Type B pancreatic cell (in vitro differentiated cells): ENCODE results near the gene PTPRA. TPM values are rescaled to one million over a fixed set of nuclear protein-coding genes. Genes with fewer than 3 reads are reported as not detected.

Source experiments
- DNase-seq: peaks from one replicate; pipeline ENCODE4 v3.0.0; 2021; ENCODE audit warnings: mixed read lengths; ENCODE audit not compliant: unreplicated experiment; ENCODE audit errors: extremely low spot score
- H3K27ac Mint-ChIP-seq: 2 replicates; pipeline ENCODE4 v1.8.0; 2021; ENCODE audit warnings: mild to moderate bottlenecking, mixed read lengths
- H3K27me3 Mint-ChIP-seq: 2 replicates; pipeline ENCODE4 v1.8.0; 2021; ENCODE audit warnings: mixed read lengths
- H3K36me3 Mint-ChIP-seq: 2 replicates; pipeline ENCODE4 v1.8.0; 2021; ENCODE audit warnings: mixed read lengths
- H3K4me1 Mint-ChIP-seq: one replicate; pipeline ENCODE4 v1.8.0; 2021; ENCODE audit warnings: mixed read lengths; ENCODE audit not compliant: unreplicated experiment
- H3K4me3 Mint-ChIP-seq: 2 replicates; pipeline ENCODE4 v1.8.0; 2021; ENCODE audit warnings: mild to moderate bottlenecking, mixed read lengths
- H3K9me3 Mint-ChIP-seq: 2 replicates; pipeline ENCODE4 v1.8.0; 2021; ENCODE audit warnings: mixed read lengths
- total RNA-seq: library from RNA; stranded (reverse); gene quantifications from 2 replicates; pipeline ENCODE4 v1.2.1, GENCODE V29; 2021; ENCODE audit warnings: low replicate concordance
- TF ChIP-seq, protein P1 (sequence below): fragments of 200-600 bp; sonication (generic); conservative IDR thresholded peaks from 2 replicates; pipeline ENCODE4 v1.5.0; 2021; ENCODE audit warnings: antibody characterized with exemption, mild to moderate bottlenecking

Gene PTPRA
- total RNA-seq, 1 donor from 2014 or later: 73.8 TPM

DNA sequence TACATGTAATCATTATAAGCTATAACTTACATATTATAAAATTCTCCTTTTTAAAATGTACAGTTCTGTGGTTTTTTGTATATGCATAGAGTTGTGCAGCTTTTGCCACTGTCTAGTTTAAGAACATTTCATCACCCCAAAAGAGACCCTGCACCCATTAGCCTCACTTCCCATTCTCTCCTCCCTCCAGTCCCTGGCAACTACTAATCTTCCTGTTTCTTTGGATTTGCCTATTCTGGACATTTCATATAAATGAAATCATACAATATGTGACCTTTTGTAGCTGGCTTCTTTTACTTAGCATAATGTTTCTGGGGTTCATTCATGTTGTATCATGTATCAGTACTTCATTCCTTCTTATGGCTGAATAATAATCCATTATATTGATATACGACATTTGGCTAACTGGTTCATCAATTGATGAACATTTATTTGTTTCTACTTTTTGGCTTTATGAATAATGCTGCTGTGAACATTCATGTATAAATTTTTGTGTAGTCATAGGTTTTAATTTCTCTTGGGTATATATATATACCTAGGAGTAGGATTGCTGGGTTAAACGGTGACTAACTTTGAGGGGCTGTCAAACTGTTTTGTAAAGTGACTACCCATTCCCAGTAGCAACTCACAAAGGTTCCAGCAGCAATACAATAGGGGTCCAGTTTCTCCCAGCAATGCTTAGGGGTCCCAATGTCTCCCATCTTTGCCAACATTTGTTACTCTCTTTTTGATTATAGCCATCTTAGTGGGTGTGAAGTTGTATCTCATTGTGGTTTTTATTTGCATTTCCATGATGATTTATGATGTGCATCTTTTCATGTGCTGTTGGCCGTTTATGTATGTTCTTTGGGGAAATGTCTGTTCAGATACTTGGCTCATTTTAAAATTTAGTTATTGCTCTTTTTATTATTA is 10.7 kb downstream of the PTPRA start:
- Mint-ChIP-seq H3K36me3 (peaks cover 4% of the 10 kb centered on the region), H3K4me3 (no peak overlapping the region), H3K27me3 (no peaks in the 10 kb centered on the region), H3K4me1 (peaks cover 6% of the 10 kb centered on the region), H3K27ac (no peak overlapping the region), H3K9me3 (no peaks in the 10 kb centered on the region)
- DNase-seq: no peak
- TF ChIP-seq, protein P1, sequence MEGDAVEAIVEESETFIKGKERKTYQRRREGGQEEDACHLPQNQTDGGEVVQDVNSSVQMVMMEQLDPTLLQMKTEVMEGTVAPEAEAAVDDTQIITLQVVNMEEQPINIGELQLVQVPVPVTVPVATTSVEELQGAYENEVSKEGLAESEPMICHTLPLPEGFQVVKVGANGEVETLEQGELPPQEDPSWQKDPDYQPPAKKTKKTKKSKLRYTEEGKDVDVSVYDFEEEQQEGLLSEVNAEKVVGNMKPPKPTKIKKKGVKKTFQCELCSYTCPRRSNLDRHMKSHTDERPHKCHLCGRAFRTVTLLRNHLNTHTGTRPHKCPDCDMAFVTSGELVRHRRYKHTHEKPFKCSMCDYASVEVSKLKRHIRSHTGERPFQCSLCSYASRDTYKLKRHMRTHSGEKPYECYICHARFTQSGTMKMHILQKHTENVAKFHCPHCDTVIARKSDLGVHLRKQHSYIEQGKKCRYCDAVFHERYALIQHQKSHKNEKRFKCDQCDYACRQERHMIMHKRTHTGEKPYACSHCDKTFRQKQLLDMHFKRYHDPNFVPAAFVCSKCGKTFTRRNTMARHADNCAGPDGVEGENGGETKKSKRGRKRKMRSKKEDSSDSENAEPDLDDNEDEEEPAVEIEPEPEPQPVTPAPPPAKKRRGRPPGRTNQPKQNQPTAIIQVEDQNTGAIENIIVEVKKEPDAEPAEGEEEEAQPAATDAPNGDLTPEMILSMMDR: no peak

- no peak overlapping the region for H3K4me3 Mint-ChIP-seq
- H3K36me3 Mint-ChIP-seq: peaks cover 13% of the 10 kb centered on the region
- no peak for DNase-seq
- TF ChIP-seq, protein P1: no peak
- H3K27me3 Mint-ChIP-seq: no peaks in the 10 kb centered on the region
- H3K27ac Mint-ChIP-seq: no peak overlapping the region
- H3K4me1 Mint-ChIP-seq: peaks cover 21% of the 10 kb centered on the region
- H3K9me3 Mint-ChIP-seq: no peaks in the 10 kb centered on the region
Measured at GRCh38 chr20:2887715-2888114, 14.4 kb downstream of the PTPRA start.

DNA sequence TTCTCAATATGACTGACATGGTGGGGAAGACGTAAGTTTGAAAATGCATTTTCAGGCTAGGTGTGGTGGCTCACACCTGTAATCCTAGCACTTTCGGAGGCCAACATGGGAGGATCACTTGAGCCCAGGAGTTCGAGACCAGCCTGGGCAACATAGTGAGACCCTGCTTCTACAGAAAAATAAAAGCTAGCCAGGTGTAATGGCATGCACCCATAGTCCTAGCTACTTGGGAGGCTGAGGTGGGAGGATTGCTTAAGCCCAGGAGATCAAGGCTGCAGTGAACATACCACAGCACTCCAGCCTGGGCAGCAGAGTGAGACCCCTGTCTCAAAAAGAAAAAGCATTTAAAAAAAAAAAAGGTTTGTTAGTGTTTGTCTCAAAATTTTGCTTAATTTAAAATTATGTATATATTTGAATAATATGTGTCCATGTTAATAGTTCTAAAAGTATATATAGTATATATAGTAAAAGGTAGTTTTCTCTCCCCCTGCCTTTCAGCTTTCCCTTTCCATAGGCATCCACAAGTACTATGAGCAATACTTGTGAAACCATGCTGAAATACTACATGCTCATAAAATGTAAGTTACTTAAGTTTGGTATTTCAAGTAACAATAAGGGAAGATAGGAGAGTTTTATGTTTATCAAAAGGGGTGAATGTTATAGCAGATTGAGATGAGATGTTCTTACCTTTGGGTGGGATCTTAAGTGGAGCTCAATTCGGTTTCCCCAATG is 15.1 kb downstream of the PTPRA start:
- Mint-ChIP-seq H3K9me3 (no peaks in the 10 kb centered on the region), H3K4me3 (no peak overlapping the region), H3K4me1 (peaks cover 21% of the 10 kb centered on the region), H3K36me3 (peaks cover 13% of the 10 kb centered on the region), H3K27me3 (no peaks in the 10 kb centered on the region), H3K27ac (no peak overlapping the region)
- TF ChIP-seq, protein P1: no peak
- DNase-seq: no peak

- H3K27ac Mint-ChIP-seq: peak overlapping the region; percentile 30
- no peaks in the 10 kb centered on the region for H3K27me3 Mint-ChIP-seq
- no peaks in the 10 kb centered on the region for H3K9me3 Mint-ChIP-seq
- peaks cover 9% of the 10 kb centered on the region for H3K36me3 Mint-ChIP-seq
- peaks cover 21% of the 10 kb centered on the region for H3K4me1 Mint-ChIP-seq
- no peak for DNase-seq
- TF ChIP-seq, protein P1: no peak
- no peak overlapping the region for H3K4me3 Mint-ChIP-seq
Measured at GRCh38 chr20:2889209-2889608, 15.9 kb downstream of the PTPRA start.

- TF ChIP-seq, protein P1: no peak
- H3K4me3 Mint-ChIP-seq: no peak overlapping the region
- peaks cover 21% of the 10 kb centered on the region for H3K4me1 Mint-ChIP-seq
- H3K27me3 Mint-ChIP-seq: no peaks in the 10 kb centered on the region
- peaks cover 9% of the 10 kb centered on the region for H3K36me3 Mint-ChIP-seq
- DNase-seq: no peak
- no peaks in the 10 kb centered on the region for H3K9me3 Mint-ChIP-seq
- H3K27ac Mint-ChIP-seq: no peak overlapping the region
Measured at GRCh38 chr20:2889797-2890196, 16.5 kb downstream of the PTPRA start.
